ENCODE data around the gene GRAMD2A.
"Not testable (repeated sequence)": the region's sequence is repeated elsewhere in the genome, so short reads cannot be mapped to it uniquely, and the experiment has no call there.

The GRAMD2A gene

DNA sequence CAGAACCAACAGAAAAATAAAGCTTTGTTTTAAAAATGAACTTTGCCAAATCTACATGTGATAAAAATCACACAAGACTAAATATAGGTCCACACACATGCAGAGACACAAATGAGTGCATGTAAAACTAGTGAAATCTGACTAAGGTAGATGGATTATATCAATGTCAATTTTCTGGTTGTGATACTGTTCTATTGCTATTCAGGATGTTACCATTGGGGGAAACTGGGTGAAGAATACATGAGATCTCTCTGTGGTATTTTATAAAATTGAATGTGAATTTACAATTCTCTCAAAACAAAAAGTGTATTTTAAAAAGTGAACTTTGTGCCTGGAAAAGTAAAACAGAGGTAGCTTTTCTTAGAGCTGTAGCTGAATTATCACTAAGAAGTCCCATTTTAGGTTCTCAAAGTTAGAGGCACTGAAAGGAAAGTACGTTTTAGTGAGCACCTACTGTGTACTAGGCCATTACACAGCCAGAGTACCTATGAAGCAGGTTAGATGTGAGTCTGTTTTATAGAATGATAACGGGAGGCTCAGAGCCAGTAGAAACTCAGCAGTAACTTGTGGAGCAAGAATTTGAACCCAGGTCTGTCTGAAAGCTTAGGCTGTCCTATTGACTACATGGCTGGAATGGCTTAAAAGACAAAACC is 8.2 kb downstream of the GRAMD2A start:
- DNase-seq, result no peak

DNA sequence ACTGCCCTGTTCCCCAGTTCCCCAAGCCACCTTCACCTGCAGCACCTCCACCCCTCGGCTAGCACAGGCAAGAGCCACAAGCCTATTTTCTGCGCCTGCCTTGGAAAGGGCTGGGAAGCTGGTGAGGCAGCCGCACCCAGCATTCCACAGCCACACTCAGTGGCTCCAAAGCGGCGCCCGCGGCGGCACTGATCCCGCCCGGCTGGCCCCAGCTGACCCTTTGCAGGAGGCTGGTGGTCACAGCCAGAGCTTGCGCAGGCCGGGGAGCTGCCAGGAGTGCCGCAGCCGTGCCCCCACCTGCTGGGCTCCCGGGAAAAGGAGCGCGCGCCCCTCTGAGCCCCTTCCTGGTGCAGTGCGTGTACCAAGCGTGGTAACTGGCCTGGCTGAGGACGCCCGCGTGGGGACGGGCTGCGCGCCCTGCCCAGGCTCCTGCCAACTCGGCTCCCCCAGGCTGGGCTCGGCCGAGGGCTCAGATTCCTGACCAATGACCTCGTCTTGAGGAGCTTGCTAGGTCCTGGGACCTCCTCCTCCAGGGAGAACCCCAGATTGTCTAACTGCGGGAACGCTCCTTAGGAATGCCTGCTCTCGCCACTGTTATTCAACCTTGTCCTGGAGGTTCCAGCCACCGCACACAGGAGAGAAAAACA is 13.3 kb downstream of the GRAMD2A start:
- DNase-seq, result peak in 14 of 58 donors; percentile 10 to 70 (median 34)

GRCh38 chr15:72183781-72184164 is 13.8 kb downstream of the GRAMD2A start:
- no peak for DNase-seq

GRCh38 chr15:72182673-72183072 is 14.9 kb downstream of the GRAMD2A start:
- no peak for DNase-seq

DNA sequence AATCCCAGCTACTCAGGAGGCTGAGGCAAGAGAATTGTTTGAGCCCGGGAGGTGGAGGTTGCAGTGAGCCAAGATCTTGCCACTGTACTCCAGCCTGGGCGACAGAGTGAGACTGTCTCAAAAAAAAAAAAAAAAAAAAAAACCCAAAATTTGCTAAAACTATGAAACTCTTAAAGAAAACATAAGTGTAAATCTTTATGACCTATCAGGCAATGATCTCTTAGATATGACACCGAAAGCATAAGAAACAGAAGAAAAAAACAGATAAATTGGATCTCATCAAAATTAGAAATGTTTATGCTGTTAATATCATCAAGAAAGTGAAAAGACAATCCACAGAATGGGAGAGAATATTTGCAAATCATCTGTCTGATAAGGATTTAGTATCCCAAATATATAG is 15.3 kb downstream of the GRAMD2A start:
- DNase-seq, result no peak

- no peak for DNase-seq
Observed at GRCh38 chr15:72180761-72181324, 16.7 kb downstream of the GRAMD2A start.

GRCh38 chr15:72179950-72180581 is 17.5 kb downstream of the GRAMD2A start:
- DNase-seq, result peak in 54 of 58 donors; percentile 29 to 95 (median 76)

DNA sequence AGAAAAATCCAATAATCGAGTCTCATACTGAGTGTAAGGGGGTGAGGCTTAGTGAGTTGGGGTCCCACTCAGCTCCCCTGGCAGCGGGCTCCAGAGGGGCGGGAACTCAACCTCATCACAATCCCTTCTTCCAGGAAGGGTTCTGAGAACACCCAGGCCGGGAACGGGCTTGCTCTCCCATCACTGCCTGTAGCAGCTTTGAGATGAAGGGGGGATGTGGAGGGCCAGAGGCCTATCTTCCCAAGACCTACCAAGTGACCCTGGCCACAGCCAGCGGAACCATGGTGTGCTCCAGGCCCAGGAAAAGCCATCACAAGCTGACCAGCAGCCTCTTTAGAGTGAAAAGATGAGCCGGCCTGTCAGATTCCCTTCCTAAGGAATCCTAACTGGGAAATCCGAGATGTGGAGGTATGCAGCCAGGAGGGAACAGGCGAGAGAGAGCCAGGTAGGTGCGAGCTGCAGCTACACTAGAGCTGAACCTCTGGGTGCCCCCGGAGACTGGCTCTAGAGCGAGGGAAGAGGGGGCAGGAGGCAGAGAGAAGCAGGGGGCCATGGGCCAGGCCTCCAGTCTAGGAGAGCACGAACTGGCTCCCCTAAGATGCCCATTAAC is 18.5 kb downstream of the GRAMD2A start:
- no peak for DNase-seq

GRCh38 chr15:72176743-72177142 is 20.8 kb downstream of the GRAMD2A start:
- DNase-seq, result no peak

GRCh38 chr15:72176159-72176558 is 21.4 kb downstream of the GRAMD2A start:
- DNase-seq, result peak in 11 of 58 donors; percentile 16 to 73 (median 47)

- DNase-seq, result no peak
Observed at GRCh38 chr15:72175186-72176044, 22.2 kb downstream of the GRAMD2A start.

DNA sequence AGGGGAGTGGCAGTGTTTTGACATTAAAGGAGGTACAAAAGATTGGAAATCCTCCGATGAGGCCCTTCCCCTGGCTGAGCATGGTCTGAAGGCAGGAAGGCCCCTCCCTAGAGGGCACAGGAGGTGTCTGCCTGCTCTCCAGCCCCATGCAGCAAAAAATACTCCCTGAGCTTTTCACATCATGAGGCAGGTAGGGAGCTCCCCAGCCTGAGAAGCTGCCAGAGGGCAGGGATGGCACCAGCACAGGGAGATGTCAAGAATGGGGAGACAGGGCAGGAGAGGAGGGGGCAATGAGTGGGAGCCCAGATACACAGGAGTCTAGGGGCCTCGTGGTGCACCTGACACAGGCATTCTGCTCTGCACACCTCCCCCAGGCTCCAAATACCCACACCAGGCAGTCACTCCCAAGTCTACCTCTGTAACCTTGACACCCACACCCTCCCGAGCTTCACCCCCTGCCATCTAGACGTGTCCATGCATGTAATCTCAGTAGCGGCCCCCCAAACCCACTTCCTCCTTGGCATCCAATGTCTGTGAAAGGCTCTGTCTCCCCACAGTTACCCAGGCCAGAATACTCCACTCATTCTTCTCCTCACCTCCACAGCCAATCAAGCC is 22.9 kb downstream of the GRAMD2A start:
- DNase-seq, result no peak

DNA sequence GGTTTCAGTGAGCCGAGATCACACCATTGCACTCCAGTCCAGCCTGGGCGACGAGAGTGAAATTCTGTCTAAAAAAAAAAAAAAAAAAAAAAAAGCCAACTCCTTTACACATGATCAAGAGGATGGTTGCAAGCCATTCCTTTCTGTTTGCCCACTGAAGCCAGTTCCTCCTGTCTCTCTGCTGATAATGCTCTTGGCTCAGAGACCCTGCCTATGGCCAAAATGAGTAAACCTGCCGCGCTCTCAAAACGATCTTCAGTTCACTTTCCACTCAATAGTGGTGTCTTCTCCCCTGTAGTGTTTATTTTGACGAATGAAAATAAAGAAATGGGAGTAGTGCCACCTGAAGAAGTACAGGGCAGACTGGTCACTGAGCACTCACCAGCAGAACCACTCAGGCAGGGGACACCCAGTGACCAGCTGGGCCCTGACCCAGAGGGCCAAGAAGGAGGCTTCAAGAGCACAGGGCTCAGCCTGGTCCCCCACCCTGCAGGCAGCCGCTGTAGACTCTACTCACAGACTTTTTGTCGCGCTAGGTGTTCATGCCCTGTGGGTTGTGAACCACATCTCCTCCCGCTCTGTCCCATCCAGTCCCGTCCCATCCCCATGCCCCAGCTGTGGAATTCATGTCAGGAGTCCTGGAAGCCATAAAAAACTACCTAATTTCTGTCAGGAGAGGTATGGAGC is 23.6 kb downstream of the GRAMD2A start:
- no peak for DNase-seq

DNA sequence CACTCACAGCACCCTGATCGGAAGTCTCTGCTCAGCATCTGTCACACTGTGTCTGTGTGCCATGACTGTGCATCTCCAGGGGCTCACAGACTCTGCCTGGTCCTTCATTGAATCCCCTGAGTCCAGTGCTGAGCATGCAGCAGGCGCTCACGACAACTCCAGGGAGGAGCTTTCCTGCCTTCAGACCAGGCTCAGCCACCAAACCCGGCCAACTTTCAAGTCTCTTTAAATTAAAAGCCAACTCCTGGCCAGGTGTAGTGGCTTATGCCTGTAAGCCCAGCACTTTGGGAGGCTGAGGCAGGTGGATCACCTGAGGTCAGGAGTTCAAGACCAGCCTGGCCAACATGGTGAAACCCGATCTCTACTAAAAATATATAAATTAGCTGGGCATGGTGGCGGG is 24.2 kb downstream of the GRAMD2A start:
- DNase-seq, result no peak

DNA sequence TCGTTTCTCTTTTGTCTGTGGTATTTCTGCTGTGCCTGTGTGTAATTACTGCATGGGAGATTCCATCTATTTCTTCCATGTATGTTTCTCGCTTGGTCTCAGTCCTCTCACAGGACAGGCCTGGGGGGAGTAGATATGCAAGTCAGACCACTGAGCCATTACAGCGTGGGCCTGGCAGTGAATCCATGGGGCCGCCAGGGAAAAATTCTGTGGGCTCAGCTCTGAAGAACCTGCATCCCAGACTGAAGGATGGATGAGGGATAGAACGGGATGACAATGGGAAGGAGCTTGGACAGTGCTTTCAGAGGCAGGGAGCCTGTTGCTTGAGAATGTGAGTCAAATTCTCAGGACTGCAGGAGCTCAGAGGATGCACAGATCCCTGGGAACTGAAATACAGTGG is 24.8 kb downstream of the GRAMD2A start:
- no peak for DNase-seq

DNA sequence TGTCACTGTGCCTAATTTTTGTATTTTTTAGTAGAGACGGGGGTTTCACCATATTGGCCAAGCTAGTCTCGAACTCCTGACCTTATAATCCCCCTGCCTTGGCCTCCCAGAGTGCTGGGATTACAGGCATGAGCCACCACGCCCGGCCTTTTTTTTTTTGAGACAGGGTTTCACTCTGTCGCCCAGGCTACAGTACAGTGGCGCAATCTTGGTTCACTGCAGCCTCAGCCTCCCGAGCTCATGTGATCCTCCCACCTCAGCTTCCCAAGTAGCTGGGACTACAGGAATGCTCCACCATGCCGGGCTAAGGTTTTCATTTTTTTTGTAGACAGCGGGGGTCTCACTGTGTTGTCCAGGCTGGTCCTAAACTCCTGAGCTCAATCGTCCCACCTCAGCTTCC is 25.6 kb downstream of the GRAMD2A start:
- not testable (repeated sequence) for DNase-seq

- DNase-seq, result no peak
Observed at GRCh38 chr15:72170691-72171090, 26.9 kb downstream of the GRAMD2A start.

GRCh38 chr15:72169921-72170611 is 27.5 kb downstream of the GRAMD2A start:
- DNase-seq, result no peak

- DNase-seq, result no peak
Observed at GRCh38 chr15:72169236-72169920, 28.2 kb downstream of the GRAMD2A start.

All from anterior cingulate cortex (tissue), 58 donors.